Measurements from ENCODE around the gene KLHL10. TPM values are rescaled to one million over a fixed set of nuclear protein-coding genes. Genes with fewer than 3 reads are reported as not detected.
A peak's percentile ranks its signal among the peaks of the same experiment; 100 is the strongest.

Gene KLHL10
- total and polyA plus RNA-seq, 2 experiments from 2014 or later, result 0.13 to 0.42 TPM

- no peak overlapping the region for H3K27ac ChIP-seq (ENCODE audit: low read depth)
Measured at GRCh38 chr17:41793784-41794539, 43.7 kb upstream of the KLHL10 start.

GRCh38 chr17:41794540-41794975 lies 43.1 kb upstream of the KLHL10 start:
- Histone ChIP-seq H3K36me3 (ENCODE audit: insufficient read depth) (no peaks in the 10 kb centered on the region), H3K27me3 (ENCODE audit: insufficient read depth) (peaks cover 42% of the 10 kb centered on the region), H3K4me2 (peak overlapping the region; percentile 77), H3K4me3 (peak overlapping the region; percentile 42; the same call in 1 of the 2 replicates), H3K27ac (ENCODE audit: low read depth) (no peak overlapping the region), H3K79me2 (replicated peaks; ENCODE audit: insufficient read depth) (no peaks in the 10 kb centered on the region), H4K20me1 (replicated peaks; ENCODE audit: insufficient read depth) (no peaks in the 10 kb centered on the region), H2AFZ (no peak overlapping the region), H3K4me1 (ENCODE audit: insufficient read depth) (peaks cover 31% of the 10 kb centered on the region), H3K9me2 (ENCODE audit: insufficient read depth) (no peaks in the 10 kb centered on the region), H3F3A (replicated peaks; ENCODE audit: low read depth) (peaks cover 13% of the 10 kb centered on the region; the same call in 1 of the 2 replicates)
- peaks cover 39% of the 10 kb centered on the region for H3K4me1 Mint-ChIP-seq
- H3K9me3 Mint-ChIP-seq, result no peaks in the 10 kb centered on the region
- H3K27ac Mint-ChIP-seq, result no peak overlapping the region
- no peak overlapping the region for H3K4me3 Mint-ChIP-seq
- peaks cover 49% of the 10 kb centered on the region for H3K27me3 Mint-ChIP-seq (ENCODE audit: insufficient read depth, low read depth, poor library complexity)
- DNase-seq (ENCODE audit: low spot score) (no peak), ATAC-seq (no peak)
- H3K36me3 Mint-ChIP-seq (ENCODE audit: low read depth), result no peaks in the 10 kb centered on the region; the same call in 2 of the 3 replicates
- no peak for TF ChIP-seq ZNF114 (CRISPR knock-in tag; IDR thresholded peaks at IDR 0.05)
- TF ChIP-seq NANOG (IDR thresholded peaks at IDR 0.05; ENCODE audit: borderline replicate concordance), result no peak
- no peak for TF ChIP-seq EZH2 (IDR thresholded peaks at IDR 0.05; ENCODE audit: low read depth, unreplicated experiment)
- no peak for TF ChIP-seq EZH2phosphoT487 (IDR thresholded peaks at IDR 0.05; ENCODE audit: unreplicated experiment)
- TF ChIP-seq POLR2AphosphoS5 (IDR thresholded peaks at IDR 0.05; ENCODE audit: low read depth), result no peak
- TF ChIP-seq REST (IDR thresholded peaks at IDR 0.05; ENCODE audit: unreplicated experiment), result no peak

More at GRCh38 chr17:41793784-41794539, 43.7 kb upstream of the KLHL10 start:
- Histone ChIP-seq H3K4me2 (peak overlapping the region; percentile 77), H3K4me3 (peak overlapping the region; percentile 42), H2AFZ (no peak overlapping the region), H3K4me1 (ENCODE audit: insufficient read depth) (peaks cover 31% of the 10 kb centered on the region), H3K79me2 (replicated peaks; ENCODE audit: insufficient read depth) (no peaks in the 10 kb centered on the region), H3K27me3 (ENCODE audit: insufficient read depth) (peaks cover 42% of the 10 kb centered on the region), H3K9me2 (ENCODE audit: insufficient read depth) (no peaks in the 10 kb centered on the region), H3F3A (replicated peaks; ENCODE audit: low read depth) (peaks cover 13% of the 10 kb centered on the region; the same call in 1 of the 2 replicates), H4K20me1 (replicated peaks; ENCODE audit: insufficient read depth) (no peaks in the 10 kb centered on the region), H3K36me3 (ENCODE audit: insufficient read depth) (no peaks in the 10 kb centered on the region)
- no peak for TF ChIP-seq ETS1 (IDR thresholded peaks at IDR 0.05)
- TF ChIP-seq CTCF (conservative IDR thresholded peaks at IDR 0.05; ENCODE audit: low read depth in 2 of 2), result peak in 1 of 2 experiments; percentile 44; a peak in 2 of 4 replicates
- peak; percentile 36; the same call in 1 of the 2 replicates for TF ChIP-seq POLR2AphosphoS5 (IDR thresholded peaks at IDR 0.05; ENCODE audit: low read depth)
- TF ChIP-seq ZNF331 (CRISPR knock-in tag; IDR thresholded peaks at IDR 0.05; ENCODE audit: low read depth), result no peak
- H3K27ac Mint-ChIP-seq, result peak overlapping the region; percentile 67; the same call in 1 of the 2 replicates
- no peaks in the 10 kb centered on the region for H3K36me3 Mint-ChIP-seq (ENCODE audit: low read depth)
- DNase-seq (ENCODE audit: low spot score), result peak; percentile 93
- H3K4me1 Mint-ChIP-seq, result peaks cover 36% of the 10 kb centered on the region
- no peaks in the 10 kb centered on the region for H3K9me3 Mint-ChIP-seq
- H3K27me3 Mint-ChIP-seq (ENCODE audit: insufficient read depth, low read depth, poor library complexity), result peaks cover 49% of the 10 kb centered on the region
- peak; percentile 83 for ATAC-seq
- H3K4me3 Mint-ChIP-seq, result peak overlapping the region; percentile 63

Data from GM23338 (cell line).